ENCODE data around the gene ACTA1.

DNA sequence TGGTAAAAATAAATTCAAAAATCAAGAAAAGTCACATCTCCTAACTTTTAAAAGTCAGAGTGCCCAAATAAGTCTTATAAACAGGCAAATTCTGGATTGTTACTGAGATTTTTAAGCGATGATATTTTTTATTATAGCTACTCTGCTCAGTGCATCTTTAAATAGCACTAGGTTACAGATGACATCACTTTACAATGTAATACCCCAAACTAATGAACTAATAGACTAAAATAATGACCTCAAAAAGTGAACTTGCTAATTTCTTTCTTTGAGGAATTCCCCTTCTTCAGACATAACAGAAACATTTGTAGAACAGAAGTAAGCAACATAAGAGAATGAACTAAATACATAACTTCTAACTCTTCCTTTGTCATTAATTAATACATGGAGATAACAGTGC lies 33.0 kb upstream of the ACTA1 start:
- TF ChIP-seq EZH2 (IDR thresholded peaks at IDR 0.05; ENCODE audit: low read length, unreplicated experiment), result no peak
- TF ChIP-seq, protein P1, sequence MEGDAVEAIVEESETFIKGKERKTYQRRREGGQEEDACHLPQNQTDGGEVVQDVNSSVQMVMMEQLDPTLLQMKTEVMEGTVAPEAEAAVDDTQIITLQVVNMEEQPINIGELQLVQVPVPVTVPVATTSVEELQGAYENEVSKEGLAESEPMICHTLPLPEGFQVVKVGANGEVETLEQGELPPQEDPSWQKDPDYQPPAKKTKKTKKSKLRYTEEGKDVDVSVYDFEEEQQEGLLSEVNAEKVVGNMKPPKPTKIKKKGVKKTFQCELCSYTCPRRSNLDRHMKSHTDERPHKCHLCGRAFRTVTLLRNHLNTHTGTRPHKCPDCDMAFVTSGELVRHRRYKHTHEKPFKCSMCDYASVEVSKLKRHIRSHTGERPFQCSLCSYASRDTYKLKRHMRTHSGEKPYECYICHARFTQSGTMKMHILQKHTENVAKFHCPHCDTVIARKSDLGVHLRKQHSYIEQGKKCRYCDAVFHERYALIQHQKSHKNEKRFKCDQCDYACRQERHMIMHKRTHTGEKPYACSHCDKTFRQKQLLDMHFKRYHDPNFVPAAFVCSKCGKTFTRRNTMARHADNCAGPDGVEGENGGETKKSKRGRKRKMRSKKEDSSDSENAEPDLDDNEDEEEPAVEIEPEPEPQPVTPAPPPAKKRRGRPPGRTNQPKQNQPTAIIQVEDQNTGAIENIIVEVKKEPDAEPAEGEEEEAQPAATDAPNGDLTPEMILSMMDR (conservative IDR thresholded peaks at IDR 0.05; ENCODE audit: low read depth, low read length), result no peak
